GM12873 (cell line): ENCODE results near the gene DLG1.

Experiments used
- CTCF ChIP-seq: IDR thresholded peaks from 2 replicates; pipeline ENCODE4 v1.5.1; 2012; ENCODE audit warnings: low read depth, mild to moderate bottlenecking, moderate library complexity, low read length, control low read depth; ENCODE audit not compliant: insufficient read depth; ENCODE audit errors: missing control alignments

The DLG1 gene

DNA sequence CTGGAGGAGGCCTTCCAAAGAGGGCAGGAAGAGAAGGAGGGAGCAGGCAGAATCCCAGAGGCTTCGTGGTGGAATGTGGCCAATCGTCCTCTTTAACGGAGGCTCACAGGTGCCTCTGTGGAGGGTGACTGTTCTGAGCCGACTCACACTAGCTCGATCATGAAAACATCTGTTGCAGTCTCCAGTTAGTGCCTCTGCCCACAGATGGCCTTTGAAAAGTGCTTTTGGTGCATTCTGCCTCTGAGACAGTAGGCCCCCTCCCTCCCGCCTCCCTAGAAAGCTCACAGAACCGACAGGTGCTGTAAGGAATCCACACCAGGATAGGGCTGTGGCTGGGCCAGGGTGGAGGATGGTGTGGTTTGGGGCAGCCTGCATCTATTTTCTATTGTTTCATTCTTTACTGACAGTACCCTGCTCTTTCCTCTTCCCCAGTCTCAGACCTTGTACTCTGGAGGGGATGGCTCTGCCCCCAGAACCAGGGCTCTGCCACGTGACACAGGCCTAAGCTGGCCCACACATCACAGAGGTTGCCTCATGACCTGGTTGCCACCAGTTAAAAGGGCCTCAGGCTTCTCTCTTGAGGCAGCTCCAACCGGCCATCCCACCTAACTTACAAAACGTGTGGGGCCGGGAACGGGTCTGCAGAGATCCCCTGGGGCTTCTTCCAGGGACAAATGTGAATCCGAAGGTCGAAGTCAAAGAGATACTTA, 302.6 kb downstream of the DLG1 start:
- no peak for TF ChIP-seq CTCF

GRCh38 chr3:196995027-196995426, 303.4 kb downstream of the DLG1 start:
- no peak for TF ChIP-seq CTCF

- no peak for TF ChIP-seq CTCF
Measured at GRCh38 chr3:196994056-196994455, 304.4 kb downstream of the DLG1 start.
